HUES64 (cell line): Measurements from ENCODE around the gene TSPYL6.
"Not testable (repeated sequence)": the region's sequence is repeated elsewhere in the genome, so short reads cannot be mapped to it uniquely, and the experiment has no call there.

Source experiments
- H3K27ac ChIP-seq: 2 replicates; pipeline ENCODE4 v1.7.0; 2013; ENCODE audit warnings: low read depth, low read length, inconsistent platforms
- H3K27me3 ChIP-seq: 2 replicates; pipeline ENCODE4 v1.6.1; 2013; ENCODE audit warnings: mild to moderate bottlenecking, low read length; ENCODE audit not compliant: insufficient read depth
- H3K36me3 ChIP-seq: 2 replicates; pipeline ENCODE4 v1.6.1; 2013; ENCODE audit warnings: mild to moderate bottlenecking, low read length; ENCODE audit not compliant: insufficient read depth
- H3K4me1 ChIP-seq: 2 replicates; pipeline ENCODE4 v1.6.1; 2013; ENCODE audit warnings: mild to moderate bottlenecking, low read length, moderate library complexity; ENCODE audit not compliant: insufficient read depth
- H3K4me3 ChIP-seq: 2 replicates; pipeline ENCODE4 v1.5.1; 2013; ENCODE audit warnings: mild to moderate bottlenecking, low read length, moderate library complexity
- H3K9ac ChIP-seq: 2 replicates; pipeline ENCODE4 v1.6.1; 2013; ENCODE audit warnings: mild to moderate bottlenecking, low read depth, low read length
- H3K9me3 ChIP-seq: 2 replicates; pipeline ENCODE4 v1.6.1; 2013; ENCODE audit warnings: low read depth, low read length; ENCODE audit not compliant: insufficient read depth
- whole genome bisulfite sequencing: fragments of 150-250, 120-280 bp; methylation state at CpG from one replicate; pipeline ENCODE4 v1.1.7; 2013; ENCODE audit warnings: missing lambda C conversion rate; 5-methylcytosine and 5-hydroxymethylcytosine counted together

The TSPYL6 gene

DNA sequence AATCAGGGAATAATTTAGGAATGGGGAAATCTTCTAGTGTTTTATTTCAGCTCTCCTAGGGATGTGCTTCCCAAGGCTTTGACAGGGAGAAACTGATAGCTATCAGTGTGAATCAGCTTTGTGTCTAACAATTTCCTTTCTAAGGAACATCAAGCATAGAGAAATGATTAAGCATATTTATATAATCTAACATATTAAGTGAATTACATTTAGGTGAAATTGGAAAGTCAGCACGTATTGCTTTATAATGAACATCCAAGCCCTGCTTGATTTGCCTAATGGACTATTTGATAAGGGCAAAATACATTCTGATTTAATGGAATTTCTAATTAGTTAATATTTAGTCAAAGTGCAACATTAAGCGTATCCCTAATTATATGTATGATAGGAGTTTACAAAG, 19.5 kb upstream of the TSPYL6 start:
- Histone ChIP-seq H3K9ac (no peak overlapping the region), H3K36me3 (no peaks in the 10 kb centered on the region), H3K4me1 (no peaks in the 10 kb centered on the region), H3K27me3 (no peaks in the 10 kb centered on the region), H3K27ac (no peak overlapping the region), H3K4me3 (no peak overlapping the region), H3K9me3 (no peaks in the 10 kb centered on the region)
- 86% methylated on average over 1 of the region's 2 CpGs for WGBS

DNA sequence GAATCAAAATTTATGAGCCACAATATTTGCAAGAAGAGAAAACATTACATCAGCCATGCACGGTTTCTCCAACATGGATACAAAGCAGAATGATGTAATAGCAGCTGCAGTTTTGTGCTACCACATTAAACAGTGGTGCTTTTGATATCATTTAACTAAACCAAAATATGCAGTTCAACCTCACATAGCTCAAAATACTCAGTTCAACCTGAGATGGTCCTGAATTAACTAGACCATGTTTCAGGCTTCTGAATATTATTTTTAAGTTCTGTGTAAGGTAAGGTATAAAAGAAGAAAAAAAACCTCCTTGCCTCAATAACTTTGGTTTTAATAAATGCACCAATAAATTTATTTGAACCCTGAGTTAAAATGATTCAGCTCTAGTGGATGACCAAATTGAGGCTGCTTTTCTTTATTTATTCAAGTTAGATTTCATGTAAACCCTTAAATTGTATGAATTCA, 18.8 kb upstream of the TSPYL6 start:
- 91% methylated on average over 1 of the region's 1 CpG for WGBS
- H3K4me1 ChIP-seq, result no peaks in the 10 kb centered on the region
- H3K9ac ChIP-seq, result no peak overlapping the region
- H3K27ac ChIP-seq, result no peak overlapping the region
- H3K27me3 ChIP-seq, result no peaks in the 10 kb centered on the region
- H3K36me3 ChIP-seq, result no peaks in the 10 kb centered on the region
- H3K4me3 ChIP-seq, result no peak overlapping the region
- no peaks in the 10 kb centered on the region for H3K9me3 ChIP-seq

DNA sequence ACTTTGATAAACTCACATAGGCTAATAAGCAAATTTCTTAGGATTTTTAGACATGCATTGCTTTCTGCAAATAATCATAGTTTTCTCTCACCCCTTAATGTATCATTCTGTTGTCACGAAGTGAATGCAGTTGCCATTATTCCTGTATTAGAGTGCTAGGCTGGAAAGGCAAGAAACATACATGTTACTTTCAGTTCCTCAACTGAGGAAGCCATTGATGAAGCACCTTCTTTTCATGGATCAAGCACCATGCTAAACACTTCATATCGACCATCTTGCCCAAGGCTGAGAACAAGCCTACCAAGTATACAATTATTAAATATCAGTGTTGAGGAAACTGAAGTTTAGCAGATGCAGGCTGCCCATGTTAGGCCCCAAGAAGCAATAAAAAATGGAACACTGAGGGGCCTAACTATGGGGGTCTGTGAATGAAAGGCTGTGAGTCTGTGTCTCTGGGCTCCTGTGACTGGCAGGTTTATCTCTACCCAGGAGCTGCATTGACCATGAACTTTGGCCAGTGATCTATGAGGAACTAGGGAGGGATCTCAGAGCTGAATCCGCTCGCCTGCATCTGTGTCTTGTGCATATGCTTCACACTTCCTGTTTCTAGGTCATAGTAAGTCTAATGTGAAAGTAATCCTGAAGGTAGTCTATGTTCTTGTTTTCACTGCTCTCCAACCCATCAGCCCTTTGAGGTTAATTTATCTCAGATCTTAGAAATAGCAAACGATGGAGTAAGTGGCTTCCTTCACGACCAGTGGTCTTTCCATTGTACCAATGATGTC, 16.0 kb upstream of the TSPYL6 start:
- WGBS, result 91% methylated on average over 6 of the region's 6 CpGs
- H3K27ac ChIP-seq, result no peak overlapping the region

DNA sequence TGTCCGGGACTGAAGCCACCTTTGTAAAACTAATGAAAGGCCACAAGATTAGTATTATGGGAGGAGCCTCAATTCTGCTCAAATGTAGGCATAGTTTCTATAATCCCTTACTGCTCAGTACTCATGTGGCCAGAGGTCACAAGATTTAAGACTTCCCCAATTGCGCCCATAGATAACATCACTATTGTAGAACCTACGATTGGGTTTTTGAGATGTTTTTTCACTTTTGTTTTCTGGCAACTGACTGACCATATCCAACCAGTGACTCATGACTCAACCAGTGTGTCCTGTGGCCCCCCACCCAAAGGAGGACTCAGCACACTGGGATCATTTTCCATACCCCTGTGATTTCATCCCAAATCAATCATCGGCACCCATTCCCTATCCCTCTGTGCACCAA, 15.2 kb upstream of the TSPYL6 start:
- Histone ChIP-seq H3K9me3 (no peaks in the 10 kb centered on the region), H3K4me1 (no peaks in the 10 kb centered on the region), H3K4me3 (no peak overlapping the region), H3K27me3 (no peaks in the 10 kb centered on the region), H3K9ac (no peak overlapping the region), H3K36me3 (no peaks in the 10 kb centered on the region), H3K27ac (no peak overlapping the region)
- WGBS, result 95% methylated on average over 4 of the region's 4 CpGs

More for the DNA sequence above, 16.0 kb upstream of the TSPYL6 start:
- H3K4me3 ChIP-seq, result no peak overlapping the region
- no peaks in the 10 kb centered on the region for H3K27me3 ChIP-seq
- H3K36me3 ChIP-seq, result no peaks in the 10 kb centered on the region
- no peaks in the 10 kb centered on the region for H3K4me1 ChIP-seq
- H3K9me3 ChIP-seq, result no peaks in the 10 kb centered on the region
- no peak overlapping the region for H3K9ac ChIP-seq

DNA sequence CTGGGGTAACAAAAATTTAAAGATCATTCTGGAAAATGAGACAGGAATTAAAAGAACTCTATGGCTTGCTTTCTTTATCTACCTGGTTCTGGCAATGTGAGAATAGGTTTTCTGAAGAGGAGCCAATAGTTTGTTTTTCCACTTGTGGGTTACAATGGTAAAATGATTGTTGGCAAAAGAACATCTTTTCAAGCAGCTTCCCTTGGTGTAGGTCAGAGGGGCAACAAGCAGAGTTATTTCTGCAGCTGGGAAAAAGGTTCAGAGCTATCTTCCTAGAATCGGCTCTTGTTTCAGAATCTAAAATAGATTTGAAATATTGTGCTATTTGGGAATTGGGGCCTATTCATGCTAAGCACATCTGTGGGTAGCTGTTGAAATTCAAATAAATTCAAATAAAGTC, 11.5 kb upstream of the TSPYL6 start:
- H3K4me3 ChIP-seq, result no peak overlapping the region
- H3K9ac ChIP-seq, result no peak overlapping the region
- H3K4me1 ChIP-seq, result no peaks in the 10 kb centered on the region
- no peaks in the 10 kb centered on the region for H3K36me3 ChIP-seq
- no peaks in the 10 kb centered on the region for H3K9me3 ChIP-seq
- H3K27me3 ChIP-seq, result no peaks in the 10 kb centered on the region
- no peak overlapping the region for H3K27ac ChIP-seq
- WGBS, result 91% methylated on average over 1 of the region's 1 CpG

DNA sequence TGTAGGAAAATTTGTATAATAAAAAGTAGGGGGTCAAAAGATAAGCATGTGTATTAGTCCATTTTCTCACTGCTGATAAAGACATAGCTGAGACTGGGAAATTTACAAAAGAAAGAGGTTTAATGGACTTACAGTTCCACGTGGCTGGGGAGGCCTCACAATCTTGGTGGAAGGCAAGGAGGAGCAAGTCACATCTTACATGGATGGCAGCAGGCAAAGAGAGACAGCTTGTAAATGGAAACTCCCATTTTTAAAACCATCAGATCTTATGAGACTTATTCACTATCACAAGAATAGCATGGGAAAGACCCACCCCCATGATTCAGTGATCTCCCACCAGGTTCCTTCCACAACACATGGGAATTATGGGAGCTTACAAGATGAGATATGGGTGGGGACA, 9.1 kb upstream of the TSPYL6 start:
- not testable (repeated sequence) for H3K4me1 ChIP-seq, H3K27me3 ChIP-seq, H3K9me3 ChIP-seq, H3K27ac ChIP-seq, H3K36me3 ChIP-seq, H3K4me3 ChIP-seq, H3K9ac ChIP-seq
- WGBS, result 46% methylated on average over 1 of the region's 1 CpG

DNA sequence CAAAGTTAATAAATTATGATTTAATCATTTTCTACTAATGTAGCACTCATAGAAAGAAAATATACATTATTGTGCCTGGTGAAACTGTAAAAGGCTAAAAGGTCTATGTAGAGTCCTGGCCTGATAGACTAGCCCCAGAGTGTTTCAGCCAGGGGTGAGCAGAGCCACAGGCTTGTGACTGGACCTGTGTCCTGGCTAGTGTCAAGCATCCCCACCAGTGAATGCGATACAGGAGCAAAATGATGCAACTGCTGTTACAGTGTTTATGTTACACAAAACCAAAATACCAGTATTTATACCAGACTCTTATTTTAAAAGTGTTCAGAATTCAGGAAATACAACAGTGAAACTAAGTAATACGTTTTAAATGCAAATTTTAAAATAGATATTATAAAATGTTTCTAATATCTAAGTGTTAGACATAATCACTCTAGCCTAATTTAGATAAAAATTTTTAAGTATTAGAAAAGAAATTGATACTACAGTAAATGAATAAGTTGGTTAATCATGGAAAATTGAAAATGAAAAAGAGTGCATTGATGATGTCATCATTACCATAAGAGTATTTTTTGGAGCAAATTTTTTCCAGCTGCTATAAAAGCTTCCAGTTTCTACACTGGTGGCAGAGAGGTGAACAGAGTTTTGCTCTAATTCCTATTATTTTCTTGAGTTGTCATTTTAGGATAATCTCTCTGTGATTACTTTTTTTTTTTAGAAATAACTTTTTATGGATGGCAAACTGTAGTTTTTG, 6.2 kb upstream of the TSPYL6 start:
- H3K36me3 ChIP-seq, result no peaks in the 10 kb centered on the region
- H3K4me3 ChIP-seq, result no peak overlapping the region
- H3K9me3 ChIP-seq, result no peaks in the 10 kb centered on the region
- no peak overlapping the region for H3K27ac ChIP-seq
- H3K27me3 ChIP-seq, result no peaks in the 10 kb centered on the region
- H3K9ac ChIP-seq, result no peak overlapping the region
- no peaks in the 10 kb centered on the region for H3K4me1 ChIP-seq
- 100% methylated on average over 1 of the region's 2 CpGs for WGBS

DNA sequence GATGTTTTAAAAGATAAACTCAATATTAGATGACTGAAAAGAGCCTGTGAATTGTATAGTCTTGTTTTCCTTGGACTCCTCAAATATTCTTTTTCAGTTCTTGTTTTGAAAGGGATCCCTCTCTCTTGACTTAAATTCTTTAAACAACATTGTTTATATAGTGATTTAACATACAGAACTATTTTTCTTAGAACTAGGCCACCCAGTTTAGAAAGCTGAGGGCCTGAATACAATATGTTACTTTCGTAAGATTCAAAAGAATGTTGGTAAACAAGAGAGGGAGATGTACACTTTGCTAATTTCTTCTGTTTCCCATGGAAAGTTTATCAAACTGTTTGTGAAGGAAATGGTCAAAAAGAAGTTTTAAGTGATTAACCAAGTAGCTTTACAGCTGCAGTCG, 5.5 kb upstream of the TSPYL6 start:
- no peak overlapping the region for H3K4me3 ChIP-seq
- no peak overlapping the region for H3K27ac ChIP-seq
- WGBS, result 92% methylated on average over 2 of the region's 2 CpGs

DNA sequence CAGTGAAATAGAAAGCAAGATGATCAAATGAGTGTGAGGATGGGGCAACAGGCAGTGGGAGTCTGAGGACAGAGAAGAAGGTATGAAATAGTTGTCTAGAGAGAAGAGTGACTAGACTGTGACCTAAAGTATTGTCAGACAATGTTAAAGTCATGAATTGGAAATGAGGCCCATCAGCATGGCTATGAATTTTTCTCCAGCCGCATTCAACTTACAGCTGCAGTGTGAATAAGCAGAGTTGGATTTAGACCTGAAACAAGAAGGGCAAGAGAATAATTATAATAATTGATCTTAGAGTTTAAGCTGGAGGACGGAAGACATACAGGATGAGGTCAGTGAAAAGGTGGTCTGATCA, 4.2 kb upstream of the TSPYL6 start:
- no peaks in the 10 kb centered on the region for H3K9me3 ChIP-seq
- H3K36me3 ChIP-seq, result no peaks in the 10 kb centered on the region
- H3K9ac ChIP-seq, result no peak overlapping the region
- H3K4me3 ChIP-seq, result no peak overlapping the region
- WGBS, result 94% methylated on average over 2 of the region's 2 CpGs
- H3K27me3 ChIP-seq, result no peaks in the 10 kb centered on the region
- no peaks in the 10 kb centered on the region for H3K4me1 ChIP-seq
- no peak overlapping the region for H3K27ac ChIP-seq

More for the DNA sequence above, 5.5 kb upstream of the TSPYL6 start:
- H3K36me3 ChIP-seq, result no peaks in the 10 kb centered on the region
- H3K9me3 ChIP-seq, result no peaks in the 10 kb centered on the region
- no peaks in the 10 kb centered on the region for H3K4me1 ChIP-seq
- H3K27me3 ChIP-seq, result no peaks in the 10 kb centered on the region
- no peak overlapping the region for H3K9ac ChIP-seq

DNA sequence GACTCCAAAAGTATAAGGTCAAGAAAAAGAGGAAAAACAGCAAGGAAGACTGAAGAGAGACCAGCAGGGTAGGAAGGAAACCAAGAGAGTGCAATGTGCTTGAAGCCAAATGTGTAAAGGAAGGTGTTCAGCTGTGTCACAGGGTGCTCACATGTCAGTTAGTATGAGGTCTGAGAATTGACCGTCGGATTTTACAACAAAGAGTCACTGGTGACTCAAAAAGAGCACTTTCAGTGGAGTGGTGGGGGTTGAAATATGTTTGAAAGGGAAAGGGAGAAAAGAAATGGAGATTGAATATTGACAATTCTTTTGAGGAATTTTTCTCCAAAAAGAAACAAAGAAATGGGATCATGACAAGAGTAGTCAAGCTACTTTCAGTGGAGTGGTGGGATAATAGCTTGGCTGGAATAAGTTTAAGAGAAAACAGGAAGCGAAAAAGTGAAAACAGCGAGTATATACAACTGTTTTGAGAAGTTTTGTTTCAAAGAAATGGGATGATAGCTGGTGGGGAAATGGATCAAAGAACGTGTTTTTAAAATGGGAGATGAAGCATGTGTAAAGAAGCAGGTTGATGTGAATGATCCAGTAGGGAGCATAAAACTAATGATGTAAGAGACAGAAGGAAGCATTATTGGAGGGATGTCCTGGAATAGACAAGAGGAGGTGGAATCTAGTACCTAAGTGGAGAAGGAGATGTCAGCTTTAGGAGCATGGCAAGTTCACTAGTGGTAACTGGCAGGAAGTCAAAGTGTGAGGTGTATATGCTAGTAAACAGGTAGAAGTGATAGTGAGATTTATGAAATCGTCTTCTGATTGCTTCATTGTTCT, 3.6 kb upstream of the TSPYL6 start:
- Histone ChIP-seq H3K4me1 (no peaks in the 10 kb centered on the region), H3K27me3 (no peaks in the 10 kb centered on the region), H3K9me3 (no peaks in the 10 kb centered on the region), H3K9ac (no peak overlapping the region), H3K27ac (no peak overlapping the region), H3K36me3 (no peaks in the 10 kb centered on the region), H3K4me3 (no peak overlapping the region)
- 92% methylated on average over 6 of the region's 6 CpGs for WGBS

DNA sequence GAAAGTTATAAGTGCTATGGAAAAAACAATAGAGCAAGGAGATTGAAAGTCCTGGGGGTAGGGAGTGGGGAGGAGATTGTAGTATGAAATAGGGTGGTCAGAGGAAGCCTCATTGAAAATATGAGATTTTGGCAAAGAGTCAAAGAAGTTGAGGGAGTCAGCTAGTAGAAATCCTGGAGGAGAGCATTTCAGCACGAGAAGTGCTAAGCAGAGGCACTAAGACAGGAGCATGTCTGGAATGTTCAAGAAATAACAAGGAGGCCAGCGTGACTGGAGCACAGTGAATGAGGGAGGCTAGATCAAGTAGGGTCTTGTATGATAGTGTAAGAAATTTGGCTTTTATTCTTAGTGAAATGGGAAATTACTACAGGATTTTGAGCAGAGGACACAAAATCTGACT, 2.1 kb upstream of the TSPYL6 start:
- 90% methylated on average over 2 of the region's 2 CpGs for WGBS
- Histone ChIP-seq H3K36me3 (no peaks in the 10 kb centered on the region), H3K27ac (no peak overlapping the region), H3K4me3 (no peak overlapping the region), H3K4me1 (no peaks in the 10 kb centered on the region), H3K9me3 (no peaks in the 10 kb centered on the region), H3K9ac (no peak overlapping the region), H3K27me3 (no peaks in the 10 kb centered on the region)
